NT2/D1 (cell line): ENCODE data around the gene ARL15.

Experiments used
- YY1 ChIP-seq: IDR thresholded peaks from 2 replicates; pipeline ENCODE4 v1.6.1; 2011; ENCODE audit not compliant: insufficient read length, insufficient read depth
- ZNF274 ChIP-seq: IDR thresholded peaks from 2 replicates; pipeline ENCODE4 v1.6.1; 2011; ENCODE audit warnings: mild to moderate bottlenecking, low read depth, low read length

GRCh38 chr5:54024466-54024865, 285.9 kb downstream of the ARL15 start:
- TF ChIP-seq ZNF274 (no peak), YY1 (no peak)
